ENCODE measurements around the gene ZNF668. TPM values are rescaled to one million over a fixed set of nuclear protein-coding genes. Genes with fewer than 3 reads are reported as not detected.
A peak's percentile ranks its signal among the peaks of the same experiment; 100 is the strongest.

Gene ZNF668
- total and polyA plus RNA-seq, 2 of the 13 experiments (the other 11 are each of a cell fraction or from before 2014, with no cell fraction given) = 3.8 to 9.8 TPM

GRCh38 chr16:31094424-31095120 lies 20.5 kb upstream of the ZNF668 start, which contains the start of gene VKORC1 (continued):
- TF ChIP-seq FIP1L1 (IDR thresholded peaks at IDR 0.05; ENCODE audit: borderline replicate concordance, insufficient read depth, low read depth, low read length) (no peak), NCOR1 (IDR thresholded peaks at IDR 0.05; ENCODE audit: borderline replicate concordance, low read length) (no peak), HMG20B (CRISPR knock-in tag; conservative IDR thresholded peaks at IDR 0.05) (peak; percentile 21), ZBTB38 (CRISPR knock-in tag; IDR thresholded peaks at IDR 0.05) (no peak; the same call in 1 of the 2 replicates), ZNF709 (CRISPR knock-in tag; IDR thresholded peaks at IDR 0.05) (no peak; the same call in 1 of the 2 replicates), ZNF264 (CRISPR knock-in tag; IDR thresholded peaks at IDR 0.05) (peak; percentile 74; the same call in 1 of the 2 replicates), ZNF232 (CRISPR knock-in tag; IDR thresholded peaks at IDR 0.05; ENCODE audit: borderline replicate concordance) (no peak; the same call in 1 of the 2 replicates), BRCA1 (CRISPR knock-in tag; IDR thresholded peaks at IDR 0.05) (no peak), ZNF318 (CRISPR knock-in tag; IDR thresholded peaks at IDR 0.05) (0 out of 2 replicates have a peak, but pooled peaks have one; percentile 64), ZSCAN22 (CRISPR knock-in tag; IDR thresholded peaks at IDR 0.05) (no peak), THRA (CRISPR knock-in tag; IDR thresholded peaks at IDR 0.05; ENCODE audit: borderline replicate concordance) (peak; percentile 79), ZBTB43 (CRISPR knock-in tag; conservative IDR thresholded peaks at IDR 0.05) (no peak), ATM (IDR thresholded peaks at IDR 0.05; ENCODE audit: borderline replicate concordance) (no peak), ZNF556 (CRISPR knock-in tag; IDR thresholded peaks at IDR 0.05; ENCODE audit: borderline replicate concordance) (peak; percentile 36; the same call in 1 of the 2 replicates), ARNTL (CRISPR knock-in tag; IDR thresholded peaks at IDR 0.05) (peak; percentile 70; the same call in 1 of the 2 replicates), FLYWCH1 (CRISPR knock-in tag; IDR thresholded peaks at IDR 0.05) (no peak), ZNF792 (CRISPR knock-in tag; IDR thresholded peaks at IDR 0.05) (peak; percentile 82), HNRNPLL (IDR thresholded peaks at IDR 0.05; ENCODE audit: low read depth, low read length, poor library complexity, severe bottlenecking) (peak; percentile 98), NFRKB (IDR thresholded peaks at IDR 0.05) (no peak)

Measured in HepG2 (cell line).